Muscle of back (tissue), 11 donors: ENCODE measurements around the gene RAPGEF1. TPM values are rescaled to one million over a fixed set of nuclear protein-coding genes. Genes with fewer than 3 reads are reported as not detected.
A peak's percentile ranks its signal among the peaks of the same experiment; 100 is the strongest.
"Not testable (repeated sequence)": the region's sequence is repeated elsewhere in the genome, so short reads cannot be mapped to it uniquely, and the experiment has no call there.

Experiments
- DNase-seq, 3 donors: peaks; one replicate each; pipeline versions ENCODE4 v3.0.0 to v3.0.0-alpha.2; 2013
- polyA plus RNA-seq, 10 donors: library from polyadenylated mRNA; unstranded; fragments of 120-200 nt; gene quantifications; one replicate each; pipeline ENCODE4 v1.2.1, GENCODE V29; 2013; ENCODE audit not compliant: insufficient read length in 10 of 10

RAPGEF1 gene
- polyA plus RNA-seq, 10 donors: 72.1 to 97.6 (median 81.1) TPM

GRCh38 chr9:131656356-131657036 is 83.4 kb downstream of the RAPGEF1 start:
- peak in 1 of 3 donors; percentile 58 for DNase-seq

DNA sequence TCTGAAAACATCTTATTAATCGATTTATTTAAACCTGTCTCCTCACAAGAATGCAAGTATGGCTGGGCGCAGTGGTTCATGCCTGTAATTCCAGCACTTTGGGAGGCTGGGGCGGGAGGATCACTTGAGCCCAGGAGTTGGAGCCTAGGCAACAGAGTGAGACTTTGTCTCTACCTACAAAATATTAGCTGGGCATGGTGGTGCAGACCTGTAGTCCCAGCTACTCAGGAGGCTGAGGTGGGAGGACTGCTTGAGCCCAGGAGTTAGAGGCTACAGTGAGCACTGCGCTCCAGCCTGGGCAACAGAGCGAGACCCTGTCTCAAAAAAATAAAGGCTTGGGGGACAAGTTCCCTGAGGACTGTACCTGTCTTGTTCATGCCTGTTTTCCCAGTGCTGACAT is 85.5 kb downstream of the RAPGEF1 start:
- not testable (repeated sequence) for DNase-seq

GRCh38 chr9:131651599-131651998 is 88.3 kb downstream of the RAPGEF1 start:
- no peak for DNase-seq

DNA sequence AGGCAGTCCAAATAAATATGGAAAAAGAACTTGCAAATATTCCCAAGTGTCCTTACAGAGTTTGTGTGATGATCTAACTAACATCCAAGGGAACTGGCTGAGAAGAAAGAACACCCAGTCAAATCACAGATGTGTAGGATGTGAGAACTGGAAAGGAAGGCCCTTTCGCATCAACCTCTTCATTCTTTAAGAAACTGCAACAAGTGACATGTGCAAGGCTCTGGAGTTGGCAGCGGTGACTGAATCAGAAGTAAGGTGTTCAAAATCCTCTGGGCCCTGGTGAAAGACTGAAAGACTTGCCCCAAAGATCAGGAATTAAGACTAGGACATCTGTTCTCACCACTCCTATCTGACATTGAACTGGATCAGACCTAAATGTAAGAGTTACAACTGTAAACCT is 88.7 kb downstream of the RAPGEF1 start:
- no peak for DNase-seq

DNA sequence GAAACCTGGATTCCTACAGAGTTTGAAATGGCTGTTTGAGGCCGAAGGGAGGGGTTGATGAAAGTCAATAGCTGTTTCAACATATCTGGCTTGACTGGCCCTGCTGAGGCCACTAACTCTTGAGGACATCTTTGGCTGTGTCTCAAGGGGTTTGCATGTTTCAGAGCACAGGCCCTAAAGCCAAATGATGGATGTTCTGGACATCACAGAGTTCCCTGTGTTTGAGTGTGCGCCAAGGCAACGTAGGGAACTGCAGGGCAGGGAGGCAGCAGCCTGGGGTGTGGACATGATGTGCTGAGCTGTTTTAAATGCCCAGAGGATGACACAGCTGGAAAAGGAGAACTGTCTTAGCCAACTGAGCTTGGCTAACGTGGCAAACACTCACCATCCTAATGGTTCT is 89.6 kb downstream of the RAPGEF1 start:
- DNase-seq: no peak

DNA sequence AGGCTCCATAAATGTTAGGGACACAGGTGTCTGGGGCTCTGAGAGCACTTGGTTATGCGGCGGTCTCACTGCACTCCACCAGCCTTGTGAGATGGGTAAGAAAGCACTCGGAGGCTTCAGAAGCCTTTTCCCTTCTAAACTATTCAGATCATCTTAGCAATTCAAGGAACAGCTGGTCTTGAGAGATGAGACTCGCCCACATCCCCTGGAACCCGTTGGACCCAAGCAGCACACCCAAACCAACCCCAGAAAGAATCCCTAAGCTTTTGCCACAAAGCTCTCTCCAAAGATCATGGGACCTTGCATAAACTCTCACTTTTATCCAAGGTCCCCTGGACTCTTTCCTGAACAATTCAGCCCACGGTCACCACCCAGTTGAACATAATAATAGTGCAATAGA is 90.2 kb downstream of the RAPGEF1 start:
- no peak for DNase-seq

DNA sequence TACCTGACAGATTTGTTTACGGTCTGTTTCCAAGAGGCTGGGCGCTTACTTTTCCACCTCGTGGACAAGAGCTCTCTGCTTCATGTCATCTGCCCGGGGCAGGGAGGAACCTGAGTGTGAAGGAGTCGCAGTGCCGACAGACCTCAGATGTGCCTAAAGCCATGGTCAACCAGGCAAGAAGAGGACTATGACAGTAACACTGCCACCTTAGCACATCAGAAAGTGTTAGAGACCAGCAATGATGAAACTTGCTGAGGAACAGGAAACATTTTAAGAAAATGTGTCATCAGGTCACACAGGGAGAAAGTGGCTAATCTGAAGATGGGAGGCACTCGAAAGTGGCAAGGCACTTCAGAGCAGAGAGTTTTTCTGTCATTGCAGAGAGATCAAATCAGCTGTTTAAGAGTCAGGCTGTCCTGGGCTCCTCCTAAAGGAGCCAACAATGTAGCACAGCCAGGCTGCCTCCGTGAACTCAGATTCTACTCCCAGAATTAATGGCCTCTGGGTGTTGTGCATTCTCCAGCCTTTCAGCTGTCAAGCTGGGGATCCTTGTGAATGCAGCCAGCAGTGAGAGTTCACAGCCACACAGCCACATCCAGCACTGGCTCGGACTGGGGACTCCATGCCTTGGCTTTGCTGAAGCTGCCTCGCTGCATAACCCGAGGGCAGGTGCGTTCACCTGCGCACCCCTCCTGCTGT is 94.6 kb downstream of the RAPGEF1 start:
- DNase-seq: no peak

DNA sequence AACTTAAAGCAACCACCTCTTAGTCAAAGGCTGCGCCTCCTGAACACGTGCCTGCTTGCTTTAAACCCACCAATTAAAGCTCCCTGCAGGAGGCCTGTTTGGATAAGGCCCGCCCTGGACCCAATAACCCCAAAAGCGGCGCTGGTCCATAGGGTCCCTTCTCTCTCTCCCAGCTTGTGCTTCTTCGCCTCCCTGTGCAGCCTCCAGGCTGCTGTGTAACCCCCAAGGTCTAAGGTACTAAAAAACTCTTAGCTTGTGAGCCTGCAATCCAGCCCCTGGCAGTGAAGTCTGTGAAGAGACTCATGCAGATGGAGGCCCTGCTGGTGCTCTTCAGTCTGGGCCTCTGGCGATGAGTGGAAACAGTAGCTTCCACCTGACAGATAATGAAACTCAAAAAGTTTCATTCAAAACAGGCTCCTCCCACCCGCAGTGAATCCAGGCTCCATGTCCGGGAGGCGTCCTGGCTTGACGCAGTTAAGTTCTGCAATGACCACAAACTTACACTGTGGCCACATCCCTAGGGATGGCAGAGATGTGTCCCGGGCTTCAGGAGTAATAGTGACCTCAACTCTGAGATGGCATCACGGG is 97.3 kb downstream of the RAPGEF1 start:
- no peak for DNase-seq

- no peak for DNase-seq
Measured at GRCh38 chr9:131641618-131642495, 98.0 kb downstream of the RAPGEF1 start.

GRCh38 chr9:131640438-131641137 is 99.3 kb downstream of the RAPGEF1 start:
- DNase-seq: no peak

DNA sequence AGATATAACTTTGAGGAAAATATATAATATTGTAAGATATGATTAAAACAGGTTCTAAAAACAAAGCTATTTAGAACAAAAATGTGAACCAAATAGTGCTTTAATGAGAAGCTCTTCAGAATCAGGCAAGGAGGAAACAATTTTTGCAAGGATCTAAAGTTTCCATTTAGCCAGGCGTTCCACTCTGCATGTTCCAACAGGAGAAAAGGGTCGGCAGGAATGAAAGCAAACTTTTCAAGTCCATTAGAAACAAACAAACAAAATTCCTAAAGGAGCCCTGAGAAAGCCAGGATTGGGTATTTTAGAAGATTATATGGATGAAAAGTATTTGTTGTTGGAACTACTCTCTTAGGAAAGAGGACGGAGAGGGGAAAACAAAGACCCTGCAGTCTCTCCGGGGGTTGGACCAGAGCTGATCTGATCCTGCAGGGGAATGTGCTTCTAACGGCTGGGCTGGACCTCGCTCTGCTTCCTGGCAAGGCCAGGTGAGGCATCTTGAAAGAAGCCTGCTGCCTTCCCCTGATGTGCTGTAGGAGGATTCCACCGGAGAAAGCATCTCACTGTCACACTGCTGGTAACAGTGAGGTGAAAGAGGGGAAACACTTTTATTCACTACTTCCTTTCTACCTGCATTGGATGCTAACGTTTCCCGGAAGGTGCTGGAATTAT is 100.0 kb downstream of the RAPGEF1 start:
- no peak for DNase-seq

DNA sequence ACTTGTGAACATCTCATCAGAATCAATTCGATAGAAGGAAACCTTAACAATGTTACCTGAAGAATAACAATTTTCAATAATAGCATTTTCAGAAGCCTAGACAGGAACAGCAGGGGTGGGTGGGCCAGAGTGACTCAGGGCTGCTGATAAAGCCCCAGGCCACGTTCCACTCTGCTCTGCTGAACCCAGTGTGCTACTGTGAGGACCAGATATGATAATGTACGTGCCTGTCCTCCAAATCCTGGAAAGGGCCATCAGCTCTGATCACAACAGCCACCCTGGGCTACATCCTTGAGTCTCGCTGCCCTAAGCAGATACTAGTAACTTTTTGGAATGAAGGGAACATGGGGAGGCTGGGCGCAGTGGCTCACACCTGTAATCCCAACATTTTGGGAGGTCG is 103.3 kb downstream of the RAPGEF1 start:
- no peak for DNase-seq

- no peak for DNase-seq
Measured at GRCh38 chr9:131635892-131636291, 104.0 kb downstream of the RAPGEF1 start.

DNA sequence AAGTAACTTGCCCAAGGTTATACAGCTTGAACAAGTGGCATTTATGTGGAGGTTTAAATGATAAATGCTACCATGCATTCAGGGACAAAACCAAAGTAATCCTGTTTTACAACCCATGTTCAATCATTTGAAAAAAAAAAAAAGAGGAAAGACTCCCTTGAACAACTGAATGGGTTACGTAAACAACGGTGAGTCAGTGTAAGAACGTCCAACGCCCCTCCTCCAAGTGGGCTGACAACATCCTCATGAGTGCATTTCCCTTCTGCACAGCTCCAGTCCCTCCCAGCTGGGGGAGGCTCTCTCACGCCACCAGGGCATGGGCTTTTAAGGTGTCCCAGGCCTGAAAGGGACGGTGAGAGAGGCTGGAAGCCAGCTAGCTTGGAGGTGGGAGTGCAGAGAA is 104.6 kb downstream of the RAPGEF1 start:
- DNase-seq: peak in 2 of 3 donors; percentile 66 to 87

GRCh38 chr9:131633491-131634031 is 106.3 kb downstream of the RAPGEF1 start:
- peak in 1 of 3 donors; percentile 76 for DNase-seq

- peak in 1 of 3 donors; percentile 66 for DNase-seq
Measured at GRCh38 chr9:131631306-131631705, 108.6 kb downstream of the RAPGEF1 start.

DNA sequence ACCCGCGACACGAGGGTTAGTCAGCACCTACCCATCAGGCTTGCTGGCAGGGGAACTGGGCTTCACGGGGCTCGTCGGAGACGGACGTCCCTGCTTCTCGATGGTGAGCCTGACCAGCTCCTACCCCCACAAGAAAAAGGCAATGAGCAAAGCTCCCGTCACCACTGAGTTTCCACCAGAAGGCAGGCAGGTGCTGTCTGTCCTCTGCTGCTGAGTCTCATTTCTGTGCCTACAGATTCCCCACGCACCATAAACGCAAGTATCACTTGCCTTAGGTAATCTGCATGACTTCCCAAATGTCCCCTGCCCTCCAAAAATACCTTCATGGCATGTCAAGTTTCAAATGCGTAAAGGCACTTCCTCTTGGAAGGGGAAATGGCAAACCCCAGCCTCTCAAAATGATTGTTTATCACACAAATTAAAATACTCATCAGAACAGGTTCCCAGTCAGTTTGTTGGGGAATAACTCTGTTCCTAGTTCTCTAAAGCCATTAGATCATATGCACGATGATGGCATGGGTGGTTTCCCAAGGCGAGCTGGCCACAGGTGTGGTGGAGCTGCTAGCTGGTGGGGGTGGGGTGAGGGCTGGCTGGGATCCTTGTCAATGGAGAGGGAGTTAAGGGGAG is 109.6 kb downstream of the RAPGEF1 start:
- DNase-seq: no peak

GRCh38 chr9:131629825-131630204 is 110.1 kb downstream of the RAPGEF1 start:
- DNase-seq: no peak

- no peak for DNase-seq
Measured at GRCh38 chr9:131629226-131629500, 110.7 kb downstream of the RAPGEF1 start.

DNA sequence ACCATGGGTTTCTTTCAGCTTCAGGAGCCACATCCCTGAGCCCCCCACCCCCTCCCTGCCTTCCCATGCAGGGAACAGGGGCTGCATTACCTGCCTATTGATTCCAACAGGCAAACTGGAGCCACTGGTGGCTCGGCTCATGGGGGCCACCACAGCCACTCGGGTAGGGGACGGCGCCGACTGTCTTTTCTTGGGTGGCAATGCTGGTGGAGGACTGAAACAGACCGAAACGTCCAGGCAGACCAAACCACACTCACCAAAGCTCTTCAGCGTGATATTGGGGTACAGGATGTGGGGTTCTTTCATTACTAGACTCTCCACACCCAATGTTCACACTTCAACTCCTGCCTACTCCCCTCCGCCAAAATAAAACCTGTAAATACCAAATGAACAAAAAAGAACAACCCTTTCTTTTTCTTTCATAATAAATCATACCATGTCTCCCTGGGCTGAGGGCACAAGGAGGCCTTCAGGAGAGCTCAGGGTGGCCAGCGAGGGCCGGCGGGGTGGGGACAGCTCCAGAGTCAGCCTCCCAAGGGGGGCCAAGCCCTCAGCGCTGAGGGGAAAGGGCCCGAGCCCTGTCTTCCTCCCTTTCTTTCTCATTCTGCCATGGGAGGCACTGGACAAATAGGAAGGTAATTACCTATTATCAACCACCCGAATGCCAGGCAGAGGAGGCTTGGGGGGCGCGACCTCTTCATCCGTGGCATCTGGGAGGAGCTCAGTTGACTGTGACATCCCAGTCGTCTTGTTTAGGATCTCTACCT is 111.2 kb downstream of the RAPGEF1 start:
- DNase-seq: no peak
